ENCODE data around the gene FAM222A. TPM values are rescaled to one million over a fixed set of nuclear protein-coding genes. Genes with fewer than 3 reads are reported as not detected.

Gene FAM222A
- total RNA-seq, 1 donor from 2014 or later: 6.2 TPM

DNA sequence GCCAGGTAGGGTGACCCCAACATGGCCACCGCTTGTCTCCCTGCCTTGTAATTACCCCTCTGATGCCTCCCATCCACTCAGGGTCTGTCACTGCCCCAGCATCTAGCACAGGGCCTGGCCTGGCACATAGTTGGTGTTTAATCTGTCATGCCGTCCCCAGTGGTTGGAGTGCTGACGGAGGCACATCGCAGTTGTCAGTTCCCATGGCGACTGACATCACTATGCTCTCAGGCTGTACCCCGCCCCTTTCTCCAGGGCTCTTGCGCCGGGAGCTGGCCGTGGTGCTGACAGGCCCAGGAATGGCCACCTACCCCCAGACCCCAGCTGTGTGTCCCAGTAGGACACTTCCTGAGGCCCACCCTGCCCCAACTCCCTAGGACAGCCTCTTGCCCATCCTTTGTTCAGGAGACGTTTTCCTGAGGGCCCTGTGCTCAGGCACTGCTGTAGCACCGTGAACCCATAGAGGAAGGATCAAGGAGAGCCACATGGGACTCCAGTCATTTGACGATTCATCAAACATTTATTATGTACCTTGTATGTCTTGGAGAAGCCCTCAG is 23.0 kb downstream of the FAM222A start:
- Histone ChIP-seq H3K4me1 (no peaks in the 10 kb centered on the region), H3K27me3 (peaks cover 7% of the 10 kb centered on the region), H3K27ac (no peak overlapping the region), H3K36me3 (no peaks in the 10 kb centered on the region), H3K9me3 (no peaks in the 10 kb centered on the region), H3K4me3 (no peak overlapping the region)
- TF ChIP-seq, protein P1, sequence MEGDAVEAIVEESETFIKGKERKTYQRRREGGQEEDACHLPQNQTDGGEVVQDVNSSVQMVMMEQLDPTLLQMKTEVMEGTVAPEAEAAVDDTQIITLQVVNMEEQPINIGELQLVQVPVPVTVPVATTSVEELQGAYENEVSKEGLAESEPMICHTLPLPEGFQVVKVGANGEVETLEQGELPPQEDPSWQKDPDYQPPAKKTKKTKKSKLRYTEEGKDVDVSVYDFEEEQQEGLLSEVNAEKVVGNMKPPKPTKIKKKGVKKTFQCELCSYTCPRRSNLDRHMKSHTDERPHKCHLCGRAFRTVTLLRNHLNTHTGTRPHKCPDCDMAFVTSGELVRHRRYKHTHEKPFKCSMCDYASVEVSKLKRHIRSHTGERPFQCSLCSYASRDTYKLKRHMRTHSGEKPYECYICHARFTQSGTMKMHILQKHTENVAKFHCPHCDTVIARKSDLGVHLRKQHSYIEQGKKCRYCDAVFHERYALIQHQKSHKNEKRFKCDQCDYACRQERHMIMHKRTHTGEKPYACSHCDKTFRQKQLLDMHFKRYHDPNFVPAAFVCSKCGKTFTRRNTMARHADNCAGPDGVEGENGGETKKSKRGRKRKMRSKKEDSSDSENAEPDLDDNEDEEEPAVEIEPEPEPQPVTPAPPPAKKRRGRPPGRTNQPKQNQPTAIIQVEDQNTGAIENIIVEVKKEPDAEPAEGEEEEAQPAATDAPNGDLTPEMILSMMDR (IDR thresholded peaks at IDR 0.05): no peak
- intact Hi-C loops (cut with DNase I): no loop called here
- peak; percentile 44 for ATAC-seq
- DNase-seq: peak; percentile 65

DNA sequence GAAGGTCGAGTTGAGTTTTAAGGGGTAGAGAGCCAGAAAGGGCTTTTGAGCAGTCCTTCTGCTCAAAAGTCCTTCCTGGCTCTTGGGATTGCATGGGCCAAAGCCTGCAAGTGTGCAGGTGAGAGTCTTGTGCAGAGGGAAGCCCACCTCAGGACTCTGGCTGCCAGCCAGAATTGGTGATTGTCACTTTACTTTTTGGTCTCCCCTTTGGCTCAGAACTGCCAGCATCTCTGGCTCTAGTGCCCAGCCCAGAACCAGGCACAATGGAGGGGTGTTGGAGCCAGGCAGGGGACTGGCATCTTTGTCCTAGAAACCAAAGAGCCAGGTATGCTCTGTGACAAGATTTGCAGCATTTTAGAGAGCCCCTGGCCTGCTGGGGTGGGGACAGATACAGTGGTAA is 23.5 kb downstream of the FAM222A start:
- DNase-seq: no peak
- H3K27ac ChIP-seq: no peak overlapping the region

DNA sequence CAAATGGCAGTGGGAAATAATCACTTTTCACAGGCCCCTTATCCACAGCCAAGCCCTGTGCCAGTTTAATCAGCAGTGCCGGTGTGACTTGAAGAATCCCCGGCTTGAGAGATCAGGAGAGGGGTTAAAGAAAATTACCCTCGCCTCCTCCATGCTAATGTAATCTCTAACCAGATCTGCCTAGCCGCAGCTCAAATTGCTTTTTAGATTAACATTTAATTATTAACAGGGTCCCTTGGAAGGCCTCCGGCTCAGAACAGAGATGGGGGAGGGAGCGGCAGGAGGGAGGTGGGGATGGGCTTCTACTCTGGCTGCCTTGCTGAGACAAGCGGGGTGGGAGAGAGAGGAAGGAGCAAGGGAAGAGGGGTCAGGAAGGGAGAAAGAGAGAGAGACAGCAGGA is 24.0 kb downstream of the FAM222A start:
- intact Hi-C loops (cut with DNase I): no loop called here
- H3K9me3 ChIP-seq: no peaks in the 10 kb centered on the region
- DNase-seq: no peak
- no peaks in the 10 kb centered on the region for H3K4me1 ChIP-seq
- ATAC-seq: no peak
- H3K27ac ChIP-seq: no peak overlapping the region
- H3K36me3 ChIP-seq: no peaks in the 10 kb centered on the region
- peaks cover 7% of the 10 kb centered on the region for H3K27me3 ChIP-seq
- no peak overlapping the region for H3K4me3 ChIP-seq
- TF ChIP-seq, protein P1 (IDR thresholded peaks at IDR 0.05): no peak

More for the DNA sequence above, 23.5 kb downstream of the FAM222A start:
- no peaks in the 10 kb centered on the region for H3K36me3 ChIP-seq
- TF ChIP-seq, protein P1 (IDR thresholded peaks at IDR 0.05): no peak
- H3K4me3 ChIP-seq: no peak overlapping the region
- intact Hi-C loops (cut with DNase I): no loop called here
- no peaks in the 10 kb centered on the region for H3K4me1 ChIP-seq
- H3K27me3 ChIP-seq: peaks cover 7% of the 10 kb centered on the region
- no peak for ATAC-seq
- H3K9me3 ChIP-seq: no peaks in the 10 kb centered on the region

DNA sequence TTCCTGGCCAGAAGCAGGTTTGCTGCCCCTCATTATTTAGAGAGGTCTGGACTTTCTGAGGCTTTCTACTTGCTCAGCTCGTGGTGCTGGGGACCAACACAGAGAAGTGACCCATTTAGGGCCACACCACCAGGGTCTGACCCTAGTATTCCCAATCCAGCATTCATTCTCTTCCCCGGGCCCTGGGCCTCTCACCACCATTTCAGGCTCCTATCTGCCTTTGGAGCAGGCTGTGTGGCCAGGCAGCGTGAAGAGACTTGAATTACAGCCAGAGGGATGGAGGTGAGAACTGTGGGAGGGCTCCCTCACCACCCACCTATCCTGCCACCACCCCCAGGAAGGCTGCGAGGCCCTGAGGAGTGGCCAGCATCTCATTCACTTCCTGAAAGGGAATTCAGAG is 24.6 kb downstream of the FAM222A start:
- Histone ChIP-seq H3K27me3 (peaks cover 7% of the 10 kb centered on the region), H3K9me3 (no peaks in the 10 kb centered on the region), H3K4me3 (no peak overlapping the region), H3K4me1 (no peaks in the 10 kb centered on the region), H3K27ac (no peak overlapping the region), H3K36me3 (no peaks in the 10 kb centered on the region)
- no peak for ATAC-seq
- intact Hi-C loops (cut with DNase I): no loop called here
- TF ChIP-seq, protein P1 (IDR thresholded peaks at IDR 0.05): no peak
- DNase-seq: no peak

DNA sequence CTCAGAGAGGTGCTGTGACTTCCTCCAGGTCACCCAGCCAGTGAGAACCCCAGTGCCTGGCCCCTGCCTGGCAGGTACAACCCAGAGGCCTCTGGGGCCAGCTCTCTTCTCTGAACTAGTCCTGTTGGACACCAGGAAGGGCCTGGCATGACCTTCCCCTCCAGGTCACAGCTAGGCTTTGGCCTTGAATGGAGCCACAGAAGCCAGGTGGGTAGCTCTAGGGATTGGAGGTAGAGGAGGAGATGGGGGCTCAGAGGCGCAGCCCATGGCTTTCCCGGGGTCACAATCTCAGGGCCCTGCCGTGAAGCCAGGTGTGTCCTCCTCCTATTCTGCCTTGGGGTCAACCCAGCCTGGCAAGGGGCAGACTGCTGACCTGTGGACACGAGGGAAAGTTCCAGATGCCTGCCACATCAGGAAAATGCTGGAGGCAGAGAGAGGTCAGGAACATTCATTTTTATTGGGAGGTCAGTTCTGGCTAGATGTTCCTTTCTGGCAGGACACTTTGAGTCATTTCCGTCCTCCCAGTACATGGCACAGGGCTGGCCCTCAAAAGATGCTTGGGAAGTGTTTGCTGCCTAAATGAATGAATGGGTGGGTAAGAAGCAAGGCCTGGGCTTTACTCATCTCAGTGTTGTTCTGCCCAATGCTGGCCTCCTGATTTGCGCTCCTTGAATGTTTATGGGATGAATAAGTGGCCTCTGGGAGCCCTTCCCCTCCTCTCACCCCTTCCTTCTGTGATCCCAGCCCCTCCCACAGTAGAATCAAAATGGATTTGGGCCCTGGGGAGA is 25.4 kb downstream of the FAM222A start:
- no peaks in the 10 kb centered on the region for H3K4me1 ChIP-seq
- H3K4me3 ChIP-seq: no peak overlapping the region
- no peaks in the 10 kb centered on the region for H3K36me3 ChIP-seq
- no peak overlapping the region for H3K27ac ChIP-seq
- no peak for ATAC-seq
- H3K9me3 ChIP-seq: no peaks in the 10 kb centered on the region
- peaks cover 7% of the 10 kb centered on the region for H3K27me3 ChIP-seq
- intact Hi-C loops (cut with DNase I): no loop called here
- DNase-seq: peak; percentile 36
- TF ChIP-seq, protein P1 (IDR thresholded peaks at IDR 0.05): no peak
